Measurements from ENCODE around the gene LRSAM1.
"Not testable (repeated sequence)": the region's sequence is repeated elsewhere in the genome, so short reads cannot be mapped to it uniquely, and the experiment has no call there.

LRSAM1 gene

DNA sequence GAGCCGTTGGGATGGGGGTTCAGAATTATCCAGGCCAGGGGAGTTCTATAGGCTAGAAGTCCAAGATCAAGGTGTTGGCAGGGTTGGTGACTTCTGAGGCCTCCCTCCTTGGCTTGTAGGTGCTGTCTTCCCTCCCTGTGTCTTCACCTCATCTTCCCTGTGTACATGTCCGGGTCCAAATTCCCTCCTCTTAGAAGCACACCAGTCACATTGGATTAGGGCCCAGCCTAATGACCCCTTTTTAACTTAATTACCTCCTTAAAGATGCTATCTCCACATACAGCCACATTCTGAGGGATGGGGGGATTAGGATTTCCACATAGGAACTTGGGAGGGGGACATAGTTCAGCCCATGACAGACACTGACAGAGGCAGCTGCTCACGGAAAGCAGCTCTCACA lies 12.1 kb downstream of the LRSAM1 start:
- no peak for DNase-seq

GRCh38 chr9:127463911-127464310 lies 12.6 kb downstream of the LRSAM1 start:
- DNase-seq = no peak

DNA sequence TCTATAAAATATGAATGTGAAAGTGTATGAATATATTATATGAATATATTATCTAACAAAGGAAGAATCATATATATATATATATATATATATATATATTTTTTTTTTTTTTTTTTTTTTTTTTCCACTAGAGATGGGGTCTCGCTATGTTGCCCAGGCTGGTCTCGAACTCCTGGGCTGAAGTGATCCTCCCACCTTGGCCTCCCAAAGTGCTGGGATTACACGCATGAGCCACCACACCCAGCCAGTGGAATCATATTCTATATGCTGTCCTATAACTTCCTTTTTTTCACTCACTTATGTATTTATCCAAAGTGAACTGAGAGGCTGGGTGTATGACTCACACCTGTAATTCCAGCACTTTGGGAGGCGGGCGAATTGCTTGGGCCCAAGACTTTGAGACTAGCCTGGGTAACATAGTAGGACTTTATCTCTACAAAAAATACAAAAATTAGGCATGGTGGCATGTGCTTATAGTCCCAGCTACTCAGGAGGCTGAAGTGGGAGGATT lies 15.2 kb downstream of the LRSAM1 start:
- not testable (repeated sequence) for DNase-seq

DNA sequence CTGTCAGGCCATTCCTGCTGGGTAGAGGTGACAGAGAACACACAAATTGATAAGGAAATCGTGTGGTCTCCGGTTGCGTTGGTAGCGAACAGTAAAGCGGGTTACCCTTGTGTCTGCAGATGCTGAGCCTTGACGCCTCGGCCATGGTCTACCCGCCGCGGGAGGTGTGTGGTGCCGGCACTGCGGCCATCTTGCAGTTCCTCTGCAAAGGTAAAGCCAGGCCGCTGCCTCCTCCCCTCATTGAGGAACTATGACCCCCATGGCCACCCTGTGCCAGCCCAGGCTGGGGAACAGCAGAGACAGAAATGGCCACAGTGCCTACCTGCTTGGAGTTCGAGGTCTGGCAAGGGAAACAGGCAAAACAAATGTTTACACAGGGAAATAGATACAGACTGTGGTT lies 16.3 kb downstream of the LRSAM1 start:
- no peak for DNase-seq

DNA sequence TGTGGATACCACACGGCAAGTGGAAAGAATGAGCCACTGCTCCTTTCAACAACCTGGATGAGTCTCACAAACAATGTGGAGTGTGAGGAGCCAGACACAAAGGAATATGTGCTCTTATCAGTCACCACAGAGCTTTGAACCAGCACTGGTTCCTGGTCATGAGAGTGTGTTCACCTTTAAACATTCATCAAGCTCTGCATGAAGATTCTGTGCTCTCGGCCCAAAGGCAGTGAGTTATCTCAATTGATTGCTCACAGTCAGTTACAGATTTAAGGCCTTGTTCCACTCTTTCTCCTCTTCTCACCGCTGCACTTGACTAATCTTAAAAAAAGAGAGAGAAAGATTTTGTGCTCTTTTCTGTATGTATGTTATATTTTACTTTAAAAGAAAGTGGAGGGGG lies 19.4 kb downstream of the LRSAM1 start:
- no peak for DNase-seq

DNA sequence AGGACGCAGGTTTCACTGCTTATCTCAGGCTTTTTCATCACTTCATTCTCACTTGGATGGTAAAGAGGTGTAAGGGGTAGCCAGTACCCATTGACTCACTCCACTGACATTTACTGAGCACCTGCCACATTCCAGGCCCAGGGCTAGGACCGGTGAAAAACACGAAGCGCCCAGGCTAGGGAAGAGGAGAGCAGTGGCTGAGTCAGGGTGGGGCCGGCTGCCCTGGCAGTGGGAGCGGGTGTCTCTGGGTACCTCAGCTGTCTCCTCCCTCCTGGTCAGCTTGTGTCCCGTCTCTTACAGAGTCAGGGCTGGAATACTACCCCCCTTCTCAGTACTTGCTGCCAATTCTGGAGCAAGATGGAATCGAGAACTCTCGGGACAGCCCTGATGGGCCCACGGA lies 22.2 kb downstream of the LRSAM1 start:
- DNase-seq = no peak

DNA sequence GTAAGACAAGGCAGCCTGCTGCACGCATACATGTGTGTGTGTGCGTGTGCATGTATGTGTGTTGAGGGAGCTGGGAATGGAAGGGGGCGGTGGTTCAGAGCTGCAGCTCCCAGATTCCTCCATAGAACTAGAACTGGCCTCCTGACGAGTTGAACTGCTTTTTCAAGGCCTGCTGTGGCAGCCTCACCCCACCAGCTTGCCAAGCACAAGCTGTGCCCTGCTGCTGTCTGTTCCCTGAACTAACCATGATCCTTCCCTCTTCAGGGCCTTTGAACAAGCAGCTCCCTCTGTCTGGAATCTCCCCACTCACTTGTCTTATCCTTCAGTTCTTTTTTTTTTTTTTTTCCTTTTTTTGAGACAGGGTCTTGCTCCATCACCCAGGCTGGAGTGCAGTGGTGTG lies 22.6 kb downstream of the LRSAM1 start:
- DNase-seq = no peak

- no peak for DNase-seq
Measured at GRCh38 chr9:127474592-127474991, 23.3 kb downstream of the LRSAM1 start.

DNA sequence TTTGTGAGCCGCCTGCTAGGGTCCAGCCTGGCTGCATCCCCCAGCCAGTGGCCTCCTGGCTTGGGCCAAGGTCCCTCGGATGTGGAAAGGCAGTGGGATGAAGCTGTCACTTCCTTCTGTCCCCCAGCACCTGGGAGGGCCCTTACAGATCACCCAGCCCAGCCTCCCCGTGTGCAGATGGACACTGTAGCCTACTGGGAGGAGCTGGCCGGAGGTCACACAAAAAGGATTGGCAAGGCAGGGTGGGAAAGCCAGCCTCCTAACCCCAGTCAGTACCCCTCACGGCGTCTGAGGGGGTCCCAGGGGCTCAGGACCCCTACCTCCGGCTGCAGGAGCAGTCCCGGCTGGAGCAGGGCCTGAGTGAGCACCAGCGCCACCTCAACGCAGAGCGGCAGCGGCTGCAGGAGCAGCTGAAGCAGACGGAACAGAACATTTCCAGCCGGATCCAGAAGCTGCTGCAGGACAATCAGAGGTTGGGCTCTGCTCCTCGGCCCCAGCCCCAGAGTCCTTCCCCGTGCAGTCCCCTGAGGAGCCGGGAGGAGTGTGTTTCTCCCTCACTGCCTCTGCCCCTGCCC lies 28.3 kb downstream of the LRSAM1 start:
- no peak for DNase-seq

GRCh38 chr9:127482662-127483061 lies 31.4 kb downstream of the LRSAM1 start:
- DNase-seq = no peak

GRCh38 chr9:127485995-127486394 lies 34.7 kb downstream of the LRSAM1 start:
- DNase-seq = no peak

DNA sequence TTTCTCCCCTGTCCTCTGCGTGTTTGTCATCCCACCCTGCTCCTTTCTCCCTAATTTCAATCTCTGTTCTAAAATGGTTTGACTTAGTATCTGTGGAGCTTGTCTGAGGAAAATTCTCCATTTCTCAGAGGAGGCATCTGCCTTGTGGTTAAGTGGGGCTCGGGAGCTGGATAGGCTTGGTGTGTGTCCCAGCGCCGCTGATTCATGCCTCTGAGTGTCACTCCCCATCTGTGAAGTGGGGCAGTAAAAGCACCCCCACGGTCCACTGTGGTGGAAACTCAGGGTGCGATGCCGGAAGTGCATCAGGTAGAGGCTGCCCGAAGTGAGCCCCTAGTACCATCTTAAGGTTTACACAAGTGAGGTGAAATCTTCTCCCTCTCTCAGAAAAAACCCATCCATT lies 37.6 kb downstream of the LRSAM1 start:
- DNase-seq = no peak

DNA sequence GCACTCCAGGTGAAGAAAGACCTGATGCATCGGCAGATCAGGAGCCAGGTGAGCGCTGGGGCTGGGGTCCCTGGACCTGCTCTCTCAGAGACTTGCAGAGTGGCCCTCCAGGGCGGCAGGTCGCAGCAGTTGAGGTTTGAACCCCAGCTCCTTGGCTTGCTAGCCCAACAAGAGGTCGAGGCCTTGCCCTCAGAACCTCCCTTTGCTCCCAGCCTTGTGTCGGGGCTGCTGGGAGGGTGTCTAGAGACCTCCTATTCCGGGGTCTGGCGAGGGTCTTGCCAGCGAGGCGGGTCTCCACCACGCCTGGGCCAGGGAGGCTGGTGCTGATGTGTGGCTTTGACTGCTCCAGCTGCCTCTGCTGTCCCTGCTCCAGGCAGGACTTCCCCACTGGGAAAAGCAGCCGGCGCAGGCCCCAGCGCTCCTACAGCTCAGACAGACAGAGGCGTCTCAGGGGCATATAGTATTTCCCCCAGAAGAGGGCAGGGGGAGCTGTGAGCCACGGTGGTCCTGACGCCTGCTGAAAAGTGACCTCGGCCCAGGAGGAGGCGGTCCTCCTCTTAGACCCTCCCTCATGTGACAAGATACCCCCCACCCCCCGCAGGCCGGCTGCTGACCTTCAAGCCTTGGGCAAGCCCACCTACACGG lies 38.3 kb downstream of the LRSAM1 start:
- no peak for DNase-seq

DNA sequence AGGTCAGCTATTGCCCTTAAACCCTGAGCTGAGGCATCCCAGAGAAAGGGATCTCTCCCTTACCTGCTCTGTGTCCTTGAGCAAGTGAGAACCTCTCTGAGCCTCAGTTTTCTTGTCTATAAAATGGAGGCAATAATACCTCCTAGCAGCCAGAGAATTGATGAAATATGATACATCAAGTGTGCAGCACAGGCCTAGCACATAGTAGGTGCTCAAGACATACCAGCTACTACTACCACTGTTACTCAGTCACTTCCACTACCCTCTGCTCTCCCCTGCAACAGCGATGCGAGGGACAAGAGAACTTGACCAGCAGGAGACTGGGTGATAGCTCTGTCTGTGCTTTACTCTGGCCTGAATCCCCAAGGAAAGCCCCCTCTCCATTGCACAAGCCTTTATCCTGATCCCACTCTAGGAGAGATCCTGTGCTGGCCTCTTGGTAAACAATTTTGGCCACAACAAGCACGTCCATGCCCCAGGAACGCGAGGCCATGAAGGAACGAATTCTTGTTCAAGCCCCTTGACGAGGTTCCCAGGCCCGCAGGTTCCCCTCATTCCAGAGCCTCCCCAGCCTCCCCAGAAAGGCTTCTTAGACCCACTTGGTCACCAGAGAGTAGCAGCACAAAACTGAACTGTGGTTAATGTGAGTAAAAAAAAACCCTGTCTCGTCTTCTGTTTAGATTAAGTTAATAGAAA lies 39.4 kb downstream of the LRSAM1 start:
- no peak for DNase-seq

GRCh38 chr9:127491516-127491915 lies 40.2 kb downstream of the LRSAM1 start:
- DNase-seq = no peak

GRCh38 chr9:127492616-127493015 lies 41.3 kb downstream of the LRSAM1 start:
- DNase-seq = no peak

GRCh38 chr9:127493592-127494303 lies 42.4 kb downstream of the LRSAM1 start:
- DNase-seq = no peak

GRCh38 chr9:127494304-127494702 lies 43.0 kb downstream of the LRSAM1 start:
- no peak for DNase-seq

- DNase-seq = no peak
Measured at GRCh38 chr9:127495884-127496555, 44.7 kb downstream of the LRSAM1 start.

DNA sequence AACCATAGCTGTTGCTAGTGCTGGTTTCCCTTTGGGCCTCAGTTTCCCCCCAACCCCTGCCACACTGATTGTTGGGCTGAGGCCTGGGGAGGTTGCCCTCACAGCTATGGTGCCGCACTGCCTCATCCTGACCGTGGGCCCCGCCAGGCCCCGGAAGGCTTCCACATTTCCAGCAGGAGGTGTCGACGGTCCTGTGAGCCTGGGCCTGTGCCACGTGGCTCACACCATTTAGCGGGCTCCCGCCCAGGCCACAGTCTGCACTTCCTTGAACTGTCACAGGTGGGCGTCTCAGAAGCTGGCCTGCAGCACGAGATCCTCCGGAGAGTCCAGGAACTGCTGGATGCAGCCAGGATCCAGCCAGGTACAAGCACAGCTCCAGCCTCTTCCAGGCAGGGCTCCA lies 45.7 kb downstream of the LRSAM1 start:
- DNase-seq = no peak

DNA sequence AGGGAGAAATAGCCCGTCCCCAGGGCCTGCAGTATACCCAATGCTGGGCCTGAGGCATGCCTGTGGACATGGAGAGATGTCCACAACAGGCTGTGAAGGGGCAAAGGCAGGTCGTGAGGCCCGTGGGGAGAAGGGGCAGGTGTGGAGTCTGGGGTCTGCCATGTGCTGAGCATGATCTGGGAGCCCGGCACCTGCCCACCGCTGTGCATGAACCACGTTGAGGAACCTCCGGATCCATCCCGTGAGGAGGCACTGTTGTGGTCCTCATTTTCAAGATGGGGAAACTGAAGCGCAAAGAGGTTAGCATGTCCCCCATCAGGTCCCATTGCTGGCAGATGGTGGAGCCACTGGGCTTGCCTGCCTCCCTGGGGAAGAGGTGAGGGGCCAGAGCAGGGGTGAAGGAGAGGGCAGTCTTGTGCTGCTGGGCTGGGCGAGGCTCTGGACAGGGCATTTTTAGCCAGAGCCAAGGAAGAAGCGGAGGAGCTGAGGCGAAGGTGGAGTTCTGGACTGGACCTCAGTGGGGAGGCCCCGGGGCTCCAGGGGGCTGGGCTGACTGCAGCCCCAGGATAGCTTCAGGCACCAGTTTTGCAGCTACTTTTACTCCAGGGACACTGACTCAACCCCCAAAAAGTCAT lies 46.5 kb downstream of the LRSAM1 start:
- DNase-seq = no peak

- no peak for DNase-seq
Measured at GRCh38 chr9:127498298-127498697, 47.0 kb downstream of the LRSAM1 start.

DNA sequence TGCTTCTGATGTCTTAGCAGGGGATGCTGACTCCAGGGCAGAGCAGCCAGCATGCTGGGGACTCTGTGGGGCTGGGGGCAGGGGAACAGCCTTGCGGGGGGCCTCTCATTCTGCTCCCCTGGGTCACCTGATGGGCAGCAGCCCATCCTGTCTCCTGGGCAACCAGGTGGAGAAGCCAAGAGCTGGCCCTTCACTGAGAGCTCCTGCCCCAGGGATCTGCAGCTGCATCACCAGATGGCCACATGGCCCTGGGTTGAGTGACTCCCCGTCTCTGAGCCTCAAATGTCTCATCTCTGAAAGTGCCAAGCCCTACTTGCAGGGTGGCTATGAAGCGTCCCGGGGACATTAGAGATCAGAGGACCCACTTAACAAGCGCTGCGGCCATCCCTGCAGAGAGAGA lies 49.1 kb downstream of the LRSAM1 start:
- no peak for DNase-seq

Data from CD4-positive, alpha-beta T cell treated with Interleukin-10 for 1 hour (primary cell).